ENCODE measurements around the gene NUMB.

The NUMB gene

GRCh38 chr14:73459959-73460358 is 1.6 kb upstream of the NUMB start:
- DNase-seq (no peak), ATAC-seq (replicated peaks) (no peak)
- peaks cover 23 to 35% of the 10 kb centered on the region in 2 donors for H3K4me1 Mint-ChIP-seq (ENCODE audit: low read depth in 2 of 2)
- peaks cover 9% of the 10 kb centered on the region for H3K36me3 Mint-ChIP-seq (ENCODE audit: insufficient read depth)
- H3K27me3 Mint-ChIP-seq: no peaks in the 10 kb centered on the region
- peak overlapping the region in 1 of 2 donors; percentile 69 for H3K4me3 Mint-ChIP-seq
- no peaks in the 10 kb centered on the region for H3K9me3 Mint-ChIP-seq
- H3K27ac Mint-ChIP-seq: no peak overlapping the region

GRCh38 chr14:73457924-73458182 is 493 bp downstream of the NUMB start:
- Mint-ChIP-seq H3K27me3 (no peaks in the 10 kb centered on the region), H3K27ac (peak overlapping the region; percentile 94 to 95), H3K4me3 (peak overlapping the region; percentile 93 to 98), H3K36me3 (ENCODE audit: insufficient read depth) (peaks cover 9% of the 10 kb centered on the region), H3K4me1 (ENCODE audit: low read depth in 2 of 2) (peaks cover 24 to 31% of the 10 kb centered on the region in 2 donors), H3K9me3 (no peaks in the 10 kb centered on the region)
- DNase-seq (no peak), ATAC-seq (replicated peaks) (no peak)

- H3K4me3 Mint-ChIP-seq: peak overlapping the region; percentile 93 to 98
- H3K9me3 Mint-ChIP-seq: no peaks in the 10 kb centered on the region
- ATAC-seq (replicated peaks) (no peak), DNase-seq (no peak)
- no peaks in the 10 kb centered on the region for H3K27me3 Mint-ChIP-seq
- peaks cover 26 to 36% of the 10 kb centered on the region in 2 donors for H3K4me1 Mint-ChIP-seq (ENCODE audit: low read depth in 2 of 2)
- H3K36me3 Mint-ChIP-seq (ENCODE audit: insufficient read depth): peaks cover 9% of the 10 kb centered on the region
- peak overlapping the region; percentile 94 to 95 for H3K27ac Mint-ChIP-seq
Observed at GRCh38 chr14:73457041-73457923, 1.1 kb downstream of the NUMB start.

- ATAC-seq (replicated peaks): no peak
- Mint-ChIP-seq H3K4me1 (ENCODE audit: low read depth in 2 of 2) (peaks cover 27 to 43% of the 10 kb centered on the region in 2 donors), H3K4me3 (no peak overlapping the region)
Observed at GRCh38 chr14:73455294-73455693, 3.1 kb downstream of the NUMB start.

GRCh38 chr14:73452341-73453186 is 5.8 kb downstream of the NUMB start:
- ATAC-seq (replicated peaks): peak; percentile 16
- Mint-ChIP-seq H3K27ac (peak overlapping the region; percentile 59 to 67), H3K9me3 (no peaks in the 10 kb centered on the region), H3K4me3 (peak overlapping the region; percentile 0 to 59), H3K27me3 (no peaks in the 10 kb centered on the region), H3K4me1 (ENCODE audit: low read depth in 2 of 2) (peaks cover 20 to 35% of the 10 kb centered on the region in 2 donors), H3K36me3 (ENCODE audit: insufficient read depth) (peaks cover 4% of the 10 kb centered on the region)
- DNase-seq: no peak

More at GRCh38 chr14:73455294-73455693, 3.1 kb downstream of the NUMB start:
- H3K27ac Mint-ChIP-seq: peak overlapping the region in 1 of 2 donors; percentile 62
- no peak for DNase-seq
- no peaks in the 10 kb centered on the region for H3K9me3 Mint-ChIP-seq
- H3K36me3 Mint-ChIP-seq (ENCODE audit: insufficient read depth): peaks cover 9% of the 10 kb centered on the region
- H3K27me3 Mint-ChIP-seq: no peaks in the 10 kb centered on the region

- Mint-ChIP-seq H3K36me3 (ENCODE audit: insufficient read depth) (no peaks in the 10 kb centered on the region), H3K9me3 (no peaks in the 10 kb centered on the region), H3K4me1 (ENCODE audit: low read depth in 2 of 2) (peaks cover 7 to 16% of the 10 kb centered on the region in 2 donors), H3K4me3 (no peak overlapping the region), H3K27ac (no peak overlapping the region), H3K27me3 (no peaks in the 10 kb centered on the region)
- DNase-seq (no peak), ATAC-seq (replicated peaks) (no peak)
Observed at GRCh38 chr14:73443758-73444157, 14.6 kb downstream of the NUMB start.

GRCh38 chr14:73441286-73441685 is 17.1 kb downstream of the NUMB start:
- no peak for DNase-seq
- Mint-ChIP-seq H3K4me3 (no peak overlapping the region), H3K36me3 (ENCODE audit: insufficient read depth) (no peaks in the 10 kb centered on the region), H3K9me3 (no peaks in the 10 kb centered on the region), H3K27ac (no peak overlapping the region), H3K4me1 (ENCODE audit: low read depth in 2 of 2) (peaks cover 10 to 20% of the 10 kb centered on the region in 2 donors), H3K27me3 (no peaks in the 10 kb centered on the region)
- no peak for ATAC-seq (replicated peaks)

GRCh38 chr14:73438993-73439392 is 19.4 kb downstream of the NUMB start:
- no peaks in the 10 kb centered on the region for H3K9me3 Mint-ChIP-seq
- ATAC-seq (replicated peaks): no peak
- no peak overlapping the region for H3K27ac Mint-ChIP-seq
- peaks cover 13 to 28% of the 10 kb centered on the region in 2 donors for H3K4me1 Mint-ChIP-seq (ENCODE audit: low read depth in 2 of 2)
- H3K27me3 Mint-ChIP-seq: no peaks in the 10 kb centered on the region
- DNase-seq: no peak
- no peak overlapping the region for H3K4me3 Mint-ChIP-seq
- H3K36me3 Mint-ChIP-seq (ENCODE audit: insufficient read depth): no peaks in the 10 kb centered on the region

GRCh38 chr14:73437206-73437605 is 21.1 kb downstream of the NUMB start:
- DNase-seq: no peak
- no peak for ATAC-seq (replicated peaks)
- no peak overlapping the region for H3K4me3 Mint-ChIP-seq
- no peaks in the 10 kb centered on the region for H3K36me3 Mint-ChIP-seq (ENCODE audit: insufficient read depth)
- no peak overlapping the region for H3K27ac Mint-ChIP-seq
- peaks cover 12 to 27% of the 10 kb centered on the region in 2 donors for H3K4me1 Mint-ChIP-seq (ENCODE audit: low read depth in 2 of 2)
- no peaks in the 10 kb centered on the region for H3K27me3 Mint-ChIP-seq
- H3K9me3 Mint-ChIP-seq: no peaks in the 10 kb centered on the region

GRCh38 chr14:73432124-73432523 is 26.2 kb downstream of the NUMB start:
- Mint-ChIP-seq H3K4me1 (ENCODE audit: low read depth in 2 of 2) (peaks cover 8 to 25% of the 10 kb centered on the region in 2 donors), H3K9me3 (no peaks in the 10 kb centered on the region), H3K27ac (no peak overlapping the region), H3K36me3 (ENCODE audit: insufficient read depth) (no peaks in the 10 kb centered on the region), H3K27me3 (no peaks in the 10 kb centered on the region), H3K4me3 (no peak overlapping the region)
- DNase-seq (no peak), ATAC-seq (replicated peaks) (no peak)

- H3K27ac Mint-ChIP-seq: no peak overlapping the region
Observed at GRCh38 chr14:73428353-73428824, 30.0 kb downstream of the NUMB start.

GRCh38 chr14:73427516-73428264 is 30.7 kb downstream of the NUMB start:
- DNase-seq (no peak), ATAC-seq (replicated peaks) (no peak)
- Mint-ChIP-seq H3K27me3 (no peaks in the 10 kb centered on the region), H3K36me3 (ENCODE audit: insufficient read depth) (peaks cover 15% of the 10 kb centered on the region), H3K27ac (peak overlapping the region in 1 of 2 donors; percentile 56), H3K9me3 (no peaks in the 10 kb centered on the region), H3K4me1 (ENCODE audit: low read depth in 2 of 2) (peaks cover 5 to 27% of the 10 kb centered on the region in 2 donors), H3K4me3 (no peak overlapping the region)

More at GRCh38 chr14:73428353-73428824, 30.0 kb downstream of the NUMB start:
- Mint-ChIP-seq H3K4me3 (no peak overlapping the region), H3K27me3 (no peaks in the 10 kb centered on the region), H3K9me3 (no peaks in the 10 kb centered on the region), H3K36me3 (ENCODE audit: insufficient read depth) (peaks cover 9% of the 10 kb centered on the region), H3K4me1 (ENCODE audit: low read depth in 2 of 2) (peaks cover 5 to 27% of the 10 kb centered on the region in 2 donors)
- DNase-seq: no peak
- no peak for ATAC-seq (replicated peaks)

- no peak for ATAC-seq (replicated peaks)
- peaks cover 3 to 34% of the 10 kb centered on the region in 2 donors for H3K4me1 Mint-ChIP-seq (ENCODE audit: low read depth in 2 of 2)
- DNase-seq: no peak
- peaks cover 23% of the 10 kb centered on the region for H3K36me3 Mint-ChIP-seq (ENCODE audit: insufficient read depth)
- no peaks in the 10 kb centered on the region for H3K9me3 Mint-ChIP-seq
- H3K27me3 Mint-ChIP-seq: no peaks in the 10 kb centered on the region
- no peak overlapping the region for H3K4me3 Mint-ChIP-seq
- H3K27ac Mint-ChIP-seq: peak overlapping the region in 1 of 2 donors; percentile 56
Observed at GRCh38 chr14:73426877-73427276, 31.5 kb downstream of the NUMB start.
